Esophagus mucosa (tissue), 1 donor: ENCODE measurements around the gene MYRF. TPM values are rescaled to one million over a fixed set of nuclear protein-coding genes. Genes with fewer than 3 reads are reported as not detected.
A peak's percentile ranks its signal among the peaks of the same experiment; 100 is the strongest.

Experiments
- ATAC-seq: fragments of 200-7000 bp; cut with Tn5 transposase; one replicate; pipeline ENCODE4 v1.9.1; 2020
- total RNA-seq: library from RNA; stranded (reverse); gene quantifications from one replicate; pipeline ENCODE4 v1.2.4, GENCODE V29; 2023
- donor health status: DM: yes; HTN: yes; CAD: no.

Gene MYRF
- total RNA-seq, 1 donor from 2014 or later: 0.88 TPM

DNA sequence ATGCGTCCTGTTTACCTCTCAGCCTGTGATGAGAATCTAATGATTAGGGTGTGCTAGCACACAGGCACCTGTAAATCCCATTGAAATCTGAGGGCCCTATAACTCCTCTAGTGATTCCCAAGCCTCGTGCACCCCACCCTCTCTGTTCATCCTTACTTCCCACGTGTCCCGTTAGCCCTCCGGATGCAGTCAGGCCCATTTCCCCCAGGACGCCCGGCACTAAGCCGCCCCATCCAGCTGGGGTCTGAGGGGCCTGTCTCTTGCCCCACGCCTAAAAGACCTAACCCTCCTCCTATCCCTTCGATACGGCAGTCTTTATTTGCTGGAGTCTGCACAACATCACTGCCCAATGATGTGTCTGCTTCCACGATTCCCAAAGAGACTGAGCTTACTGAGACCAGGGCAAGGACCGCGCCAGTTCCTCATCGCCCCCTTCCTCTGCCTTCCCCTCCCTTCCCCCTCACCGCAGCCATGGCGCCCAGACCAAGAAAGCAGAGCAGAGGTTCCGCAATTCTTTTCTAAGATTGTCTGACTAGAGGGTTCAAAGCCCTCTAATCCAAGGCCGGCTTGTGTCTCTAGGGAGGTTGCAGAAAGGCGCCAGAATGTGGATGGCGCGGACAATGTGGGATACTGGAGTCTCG, 74.6 kb downstream of the MYRF start:
- ATAC-seq: no peak

DNA sequence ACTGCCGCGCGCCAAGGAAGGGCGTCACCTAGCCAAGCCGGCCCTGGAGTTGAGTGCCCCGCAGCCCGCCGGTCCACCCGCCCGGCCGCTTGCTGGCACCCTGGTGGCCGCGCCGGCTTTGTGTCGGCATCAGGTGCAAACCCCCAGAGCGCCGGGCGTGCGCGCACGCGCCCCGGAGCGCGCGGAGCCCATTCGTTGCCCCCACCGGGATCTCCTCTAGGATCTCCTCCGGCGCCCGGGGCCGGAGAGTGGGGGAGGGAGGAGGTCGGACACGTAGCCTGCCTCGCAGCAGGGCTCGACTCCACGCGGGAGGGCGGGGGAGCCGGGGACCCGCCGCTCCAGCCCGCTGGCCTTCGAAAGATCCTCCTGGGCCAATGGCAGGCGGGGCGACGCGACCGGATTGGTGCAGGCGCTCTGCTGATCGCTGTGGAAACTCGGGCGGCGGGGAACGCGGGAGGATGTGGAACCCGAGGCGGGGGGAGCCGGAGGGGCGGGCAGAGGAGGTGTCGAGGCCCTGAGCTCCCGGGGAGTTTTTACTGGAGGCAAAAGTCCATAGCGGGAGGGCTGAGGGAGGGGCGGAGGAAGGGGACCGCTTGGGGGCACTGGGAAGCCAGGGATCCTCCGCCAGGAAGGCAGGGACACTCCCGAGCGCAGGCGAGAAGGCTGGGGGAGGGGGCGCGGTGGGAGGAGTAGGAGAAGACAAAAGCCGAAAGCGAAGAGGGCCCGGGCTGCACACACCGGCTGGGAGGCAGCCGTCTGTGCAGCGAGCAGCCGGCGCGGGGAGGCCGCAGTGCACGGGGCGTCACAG, 75.3 kb downstream of the MYRF start, which contains the start of gene FADS2:
Gene FADS2 (plus strand): TSS at position 730 of the 808 bp plus-strand sequence. CDS start 91 bp downstream, outside the sequence.
- ATAC-seq: peak; percentile 74

DNA sequence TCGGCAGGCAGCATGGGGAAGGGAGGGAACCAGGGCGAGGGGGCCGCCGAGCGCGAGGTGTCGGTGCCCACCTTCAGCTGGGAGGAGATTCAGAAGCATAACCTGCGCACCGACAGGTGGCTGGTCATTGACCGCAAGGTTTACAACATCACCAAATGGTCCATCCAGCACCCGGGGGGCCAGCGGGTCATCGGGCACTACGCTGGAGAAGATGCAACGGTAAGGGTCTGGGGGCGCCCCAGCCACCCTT, 75.9 kb downstream of the MYRF start:
- no peak for ATAC-seq

DNA sequence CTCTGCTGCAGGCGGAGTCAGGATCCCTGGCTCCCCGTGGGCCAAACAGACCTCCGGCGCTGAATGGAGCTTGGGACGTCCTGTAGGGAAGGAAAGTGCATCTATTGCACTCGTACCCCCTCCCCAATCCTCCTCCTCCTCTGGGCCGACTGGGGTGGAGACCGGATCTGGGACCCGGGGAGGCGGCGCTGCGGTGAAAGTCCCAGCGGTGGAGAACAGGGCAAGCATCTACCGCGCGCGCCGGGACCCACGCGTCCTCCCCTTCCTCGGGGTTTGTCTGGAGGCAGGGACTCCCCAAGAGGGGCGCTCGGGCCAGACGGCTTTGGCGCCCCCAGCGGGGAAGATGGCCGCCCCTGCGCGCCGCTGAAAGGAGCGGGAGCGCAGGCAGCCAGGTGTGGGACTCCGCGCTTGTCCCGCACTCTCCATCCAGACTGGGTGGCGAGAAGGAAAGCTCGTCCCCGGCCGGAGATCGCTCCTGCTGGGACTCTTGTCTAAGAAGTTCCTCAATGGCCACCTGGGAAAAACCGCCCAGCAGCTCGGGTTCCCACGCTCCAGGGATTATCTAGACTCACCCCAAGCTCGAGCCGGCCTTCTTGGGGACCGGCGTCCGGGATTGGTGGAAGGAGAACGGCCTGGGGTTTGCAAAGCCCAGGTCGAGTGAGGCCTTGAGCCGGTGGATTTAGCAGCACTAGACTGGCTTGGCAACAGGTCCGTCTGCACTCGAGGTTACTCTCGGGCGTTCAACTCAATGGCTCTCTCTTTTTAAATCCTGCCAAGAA, 76.4 kb downstream of the MYRF start:
- peak; percentile 11 for ATAC-seq

DNA sequence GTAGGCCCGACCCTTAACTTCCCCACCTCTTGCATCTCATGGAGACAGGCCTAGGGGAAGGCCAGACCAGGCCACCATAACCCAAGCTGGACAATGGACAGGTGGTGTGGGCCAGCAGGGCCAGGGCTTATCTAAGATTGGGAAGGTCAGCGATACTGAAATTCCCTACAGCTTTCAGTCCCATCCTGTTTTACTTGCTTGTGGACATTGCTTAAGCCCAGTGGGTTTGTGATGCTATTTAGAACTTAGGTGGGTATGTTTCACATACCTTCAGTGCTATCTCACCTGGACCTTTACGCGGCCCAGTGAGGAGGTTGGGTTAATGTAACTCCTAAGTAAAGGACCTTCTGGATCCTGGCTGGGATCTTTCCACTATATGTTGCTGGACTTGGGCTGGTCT, 77.4 kb downstream of the MYRF start:
- no peak for ATAC-seq

DNA sequence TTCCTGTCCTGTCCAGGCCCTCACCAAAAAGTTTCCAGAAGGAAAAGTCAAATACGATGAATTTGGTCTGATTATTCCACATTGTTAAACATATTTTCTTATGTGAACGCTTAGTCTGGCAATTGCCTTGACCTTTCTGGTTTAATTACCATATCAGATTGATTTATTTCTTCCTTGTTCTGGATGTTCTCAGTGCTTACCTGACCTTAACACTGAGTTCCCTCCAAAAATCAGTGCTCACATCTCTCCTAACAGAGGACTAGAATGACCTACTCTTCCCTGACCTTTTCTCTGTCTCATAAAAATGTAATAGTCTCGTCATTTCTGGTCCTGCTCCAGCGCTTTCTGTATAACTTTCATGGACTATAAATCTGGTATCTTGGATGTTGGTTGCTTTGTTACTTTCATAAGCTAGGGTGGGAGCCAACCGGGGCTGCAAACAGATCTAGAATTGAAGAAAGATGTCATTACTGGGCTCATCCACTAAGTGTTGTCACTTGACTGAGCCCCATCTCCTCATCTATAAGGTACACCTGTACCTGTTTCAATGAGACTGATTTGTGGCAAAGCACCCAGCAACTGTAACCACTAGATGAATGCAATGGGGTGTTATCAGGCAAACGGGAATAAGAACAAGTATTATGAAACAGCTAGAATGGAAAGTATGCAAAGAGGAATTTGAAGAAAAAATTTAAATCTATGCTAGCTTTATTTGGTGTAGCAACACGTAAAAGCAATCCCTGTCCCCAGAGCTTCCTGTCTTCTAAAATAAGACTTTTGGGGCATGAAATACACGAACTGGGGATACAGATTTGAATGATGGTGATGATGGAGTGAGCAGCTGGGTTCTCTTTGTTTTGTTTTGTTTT, 78.0 kb downstream of the MYRF start:
- ATAC-seq: no peak

DNA sequence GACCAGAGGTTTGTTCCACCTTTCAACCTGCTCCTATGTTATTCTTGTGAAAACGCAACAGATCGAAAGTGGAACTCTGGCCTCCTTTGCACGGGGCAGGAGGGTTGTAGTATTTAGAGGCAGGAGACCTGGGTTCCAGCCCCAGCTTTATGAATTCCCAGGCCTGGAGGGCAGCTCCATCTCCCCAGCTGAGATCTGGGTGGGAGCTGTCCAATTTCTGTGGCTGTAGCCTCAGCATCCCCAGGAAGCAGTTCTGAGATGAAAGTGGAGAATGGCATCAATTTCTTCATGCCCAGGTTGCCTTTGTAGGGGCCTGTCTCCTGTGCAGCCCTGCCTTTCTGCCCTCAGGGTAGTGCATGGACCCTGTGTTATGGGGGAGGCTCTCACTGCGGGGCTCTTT, 79.8 kb downstream of the MYRF start:
- no peak for ATAC-seq

DNA sequence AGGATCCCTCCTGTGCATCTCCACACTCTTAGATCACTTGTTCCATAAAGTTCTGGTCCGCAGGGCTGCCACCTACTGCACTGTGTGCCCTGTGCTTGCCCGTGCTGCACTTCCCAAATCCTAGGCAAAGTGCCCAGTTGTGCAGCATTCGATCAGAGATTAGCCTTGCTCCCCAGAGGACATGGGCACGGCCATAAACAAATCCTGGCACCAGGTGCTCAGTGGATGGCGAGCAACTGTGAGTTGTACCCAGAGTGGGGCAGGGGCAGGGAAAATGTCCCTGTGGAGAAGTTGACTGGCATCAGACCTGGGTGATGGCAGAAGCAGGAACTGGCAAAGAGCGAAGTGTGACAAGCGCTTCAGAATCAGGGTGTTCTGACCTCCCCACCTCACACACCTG, 80.3 kb downstream of the MYRF start:
- no peak for ATAC-seq

DNA sequence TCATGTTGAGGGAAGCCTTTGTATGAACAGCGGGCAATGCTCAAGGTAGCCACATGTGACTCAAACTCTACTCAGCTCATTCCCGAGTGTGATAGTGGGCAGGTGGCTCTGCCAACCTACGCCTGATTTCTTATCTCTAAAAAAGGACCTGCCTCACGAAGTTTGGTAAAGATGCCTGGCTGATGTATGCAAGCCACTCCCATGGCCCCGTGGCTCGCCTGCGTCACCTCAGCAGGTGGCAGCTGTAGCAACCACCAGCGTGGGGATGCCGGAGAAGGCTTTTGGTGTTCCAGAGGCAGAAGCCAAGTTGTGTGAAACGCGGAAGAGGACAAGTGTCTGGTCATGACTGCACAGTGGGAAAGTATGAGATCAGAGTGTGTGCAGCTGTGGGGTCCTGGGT, 81.0 kb downstream of the MYRF start:
- ATAC-seq: no peak

DNA sequence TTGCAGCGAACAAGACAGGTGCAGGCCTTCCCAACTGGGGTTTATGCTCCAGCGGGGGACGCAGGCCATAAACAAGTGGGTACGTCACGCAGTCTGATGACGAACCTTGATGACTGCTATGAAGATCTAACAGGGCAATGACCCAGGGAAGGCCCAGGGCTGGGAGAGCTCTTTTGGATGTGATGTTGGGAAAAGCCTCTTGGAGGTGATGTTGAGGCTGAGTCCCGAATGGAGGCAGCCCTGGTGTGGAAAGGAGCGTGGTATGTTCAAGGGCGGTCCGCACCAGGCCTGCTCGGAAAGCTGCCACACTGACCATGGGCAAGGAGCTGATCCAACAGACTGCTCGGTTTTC, 81.5 kb downstream of the MYRF start:
- ATAC-seq: no peak

DNA sequence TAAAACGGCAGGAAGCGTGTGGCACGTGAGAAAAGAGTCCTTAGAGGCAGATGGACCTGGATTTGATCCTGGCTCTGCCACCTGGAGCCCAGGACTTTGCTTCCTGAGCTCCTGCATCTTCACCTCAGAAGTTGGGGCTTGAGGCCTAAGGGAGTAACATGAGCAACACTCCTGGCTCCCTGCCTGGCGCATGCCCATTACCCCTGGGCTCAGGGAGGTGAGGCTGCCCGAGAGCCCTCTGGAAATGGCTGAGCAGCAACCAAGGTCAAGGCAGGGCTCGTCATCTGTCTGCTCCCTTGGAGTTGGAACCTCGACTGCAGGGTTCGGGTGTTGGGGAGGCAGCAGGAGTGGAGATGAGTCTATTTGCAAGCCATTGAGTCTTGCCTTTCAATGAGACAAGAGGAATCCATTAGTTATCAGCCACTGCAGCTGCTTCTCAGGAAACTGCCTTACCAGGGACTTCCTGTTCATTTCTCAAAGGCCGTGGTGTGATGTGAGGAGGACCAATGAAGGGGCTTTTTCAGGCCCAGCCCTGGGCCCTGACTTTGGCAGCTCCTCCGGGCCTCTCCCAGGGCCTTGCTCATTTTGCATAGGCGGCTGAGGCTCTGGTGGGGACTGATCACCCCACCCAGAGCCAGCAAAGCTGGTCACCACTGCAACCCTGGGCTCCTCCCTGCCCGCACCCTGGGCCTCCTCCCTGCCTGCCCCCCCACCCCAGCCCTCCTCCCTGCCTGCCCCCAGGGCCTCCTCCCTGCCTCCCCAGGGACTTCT, 82.0 kb downstream of the MYRF start:
- peak; percentile 43 for ATAC-seq

DNA sequence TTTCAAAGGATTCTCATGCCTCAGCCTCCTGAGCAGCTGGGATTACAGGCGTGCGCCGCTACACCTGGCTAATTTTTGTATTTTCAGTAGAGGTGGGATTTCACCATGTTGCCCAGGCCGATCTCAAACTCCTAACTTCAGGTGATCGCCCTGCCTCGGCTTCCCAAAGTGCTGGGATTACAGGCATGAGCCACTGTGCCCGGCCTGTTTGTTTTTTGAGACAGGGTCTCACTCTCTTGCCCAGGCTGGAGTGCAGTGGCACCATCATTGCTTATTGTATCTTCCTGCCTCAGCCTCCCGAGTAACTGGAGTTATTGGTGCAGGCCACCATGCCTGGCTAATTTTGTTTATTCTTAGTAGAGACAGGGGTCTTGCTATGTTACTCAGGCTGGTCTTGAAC, 83.8 kb downstream of the MYRF start:
- no peak for ATAC-seq

DNA sequence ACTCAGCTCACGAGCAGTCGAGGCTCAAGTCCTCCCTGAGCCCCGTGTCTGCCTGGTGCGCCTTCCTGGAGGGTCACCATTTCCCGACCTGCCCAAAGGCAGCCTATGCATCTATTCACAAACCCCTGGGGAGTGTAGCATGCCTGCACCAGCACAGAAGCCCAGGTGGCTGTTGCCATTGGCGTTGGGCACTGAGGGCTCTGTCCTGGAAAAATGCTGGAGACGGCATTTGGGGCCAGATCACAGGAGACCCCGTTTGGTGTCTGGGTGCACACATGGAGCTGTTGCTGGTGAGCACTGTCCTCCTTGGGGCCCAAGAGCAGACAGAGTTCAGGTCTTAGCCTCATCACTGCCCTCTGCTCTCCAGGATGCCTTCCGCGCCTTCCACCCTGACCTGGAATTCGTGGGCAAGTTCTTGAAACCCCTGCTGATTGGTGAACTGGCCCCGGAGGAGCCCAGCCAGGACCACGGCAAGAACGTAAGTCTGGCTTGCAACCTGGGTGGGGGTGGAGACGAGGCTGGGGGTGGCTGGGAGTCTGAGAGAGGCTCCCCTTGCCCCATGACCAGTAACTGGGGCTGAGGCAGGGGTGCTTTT, 85.1 kb downstream of the MYRF start:
- ATAC-seq: no peak

Other genes with a start within 250 kb of the MYRF start
- 0.12 TPM for gene LRRC10B, start 243.9 kb upstream of the MYRF start, total RNA-seq
- 3.6 TPM for gene SYT7, start 171.6 kb upstream of the MYRF start, total RNA-seq
- gene DAGLA, start 72.2 kb upstream of the MYRF start, total RNA-seq: 2.3 TPM
- 90.9 TPM for gene TMEM258, start 40.0 kb downstream of the MYRF start, total RNA-seq
- gene FEN1, start 40.3 kb downstream of the MYRF start, total RNA-seq: 18.7 TPM
- 7.5 TPM for gene FADS1, start 64.4 kb downstream of the MYRF start, total RNA-seq
- 43.3 TPM for gene FADS2, start 75.7 kb downstream of the MYRF start, total RNA-seq
- 3.0 TPM for gene FADS3, start 138.9 kb downstream of the MYRF start, total RNA-seq
- 0.88 TPM for gene RAB3IL1, start 164.9 kb downstream of the MYRF start, total RNA-seq
- 0.44 TPM for gene BEST1, start 197.7 kb downstream of the MYRF start, total RNA-seq
- gene FTH1, start 215.0 kb downstream of the MYRF start, total RNA-seq: 911 TPM